ENCODE measurements around the gene C19orf67. TPM values are rescaled to one million over a fixed set of nuclear protein-coding genes. Genes with fewer than 3 reads are reported as not detected.

C19orf67 gene
- total RNA-seq, 4 donors from 2014 or later = not detected

- peak overlapping the region; percentile 62 to 97 (median 93) for H3K4me3 ChIP-seq
- peaks cover 17 to 18% of the 10 kb centered on the region in 2 donors for H3K4me1 ChIP-seq
- no peaks in the 10 kb centered on the region for H3K27me3 ChIP-seq
- TF ChIP-seq POLR2A (IDR thresholded peaks at IDR 0.05) = peak; percentile 72 to 76
- TF ChIP-seq CTCF (IDR thresholded peaks at IDR 0.05 in 4 of 5, conservative IDR thresholded peaks at IDR 0.05 in 1 of 5) = no peak
- no peaks in the 10 kb centered on the region for H3K36me3 ChIP-seq
- intact Hi-C loops (cut with DNase I; ENCODE audit: low total_unique reads) = loop anchor here (2.0 kb wide), 1 partner anchor 56 kb away; the partner anchor contains the start of gene ASF1B
- H3K9me3 ChIP-seq = no peaks in the 10 kb centered on the region
- H3K27ac ChIP-seq = peak overlapping the region; percentile 80 to 98 (median 94)
- in situ Hi-C loops (cut with MboI; ENCODE audit: low sequenced_read_pairs in 4 of 4) = loop anchor here in 2 of 4 donors (5.0 to 10.0 kb wide), 2 partner anchors 36 to 296 kb away; partner anchors contain the start of gene PRKACA (in 1 of the 2)
- ATAC-seq (peak; percentile 98 to 100), DNase-seq (peak; percentile 98 to 99)
These were observed 4.4 kb downstream of the C19orf67 start for GRCh38 chr19:14080887-14081796.

- H3K27ac ChIP-seq = no peak overlapping the region
- intact Hi-C loops (cut with DNase I; ENCODE audit: low total_unique reads) = loop anchor here (10.0 kb wide), 1 partner anchor 484 kb away; no protein-coding TSS in a partner anchor
- TF ChIP-seq CTCF (IDR thresholded peaks at IDR 0.05 in 4 of 5, conservative IDR thresholded peaks at IDR 0.05 in 1 of 5) (no peak), POLR2A (IDR thresholded peaks at IDR 0.05) (no peak)
- peaks cover 30 to 35% of the 10 kb centered on the region in 2 donors for H3K4me1 ChIP-seq
- no peak overlapping the region for H3K4me3 ChIP-seq
- H3K9me3 ChIP-seq = no peaks in the 10 kb centered on the region
- no peak for DNase-seq
- H3K36me3 ChIP-seq = no peaks in the 10 kb centered on the region
- no peak for ATAC-seq
- H3K27me3 ChIP-seq = no peaks in the 10 kb centered on the region
- in situ Hi-C loops (cut with MboI; ENCODE audit: low sequenced_read_pairs in 4 of 4) = loop anchor here in 1 of 4 donors (10.0 kb wide), 1 partner anchor 204 kb away; the partner anchor contains the start of gene NANOS3
These were observed 7.2 kb downstream of the C19orf67 start for GRCh38 chr19:14078411-14078810.

- DNase-seq (no peak), ATAC-seq (peak in 1 of 2 donors; percentile 9)
- H3K27ac ChIP-seq = peak overlapping the region; percentile 86 to 97 (median 90)
- in situ Hi-C loops (cut with MboI; ENCODE audit: low sequenced_read_pairs in 4 of 4) = loop anchor here (5.0 to 25.0 kb wide), 4 partner anchors 68 to 487 kb away; partner anchors contain the start of gene NANOS3 (in 1 of the 4)
- no peaks in the 10 kb centered on the region for H3K9me3 ChIP-seq
- intact Hi-C loops (cut with DNase I; ENCODE audit: low total_unique reads) = loop anchor here (1.0 to 10.0 kb wide), 4 partner anchors 41 to 479 kb away; partner anchors contain the start of gene ASF1B
- H3K27me3 ChIP-seq = no peaks in the 10 kb centered on the region
- H3K4me3 ChIP-seq = peak overlapping the region; percentile 62 to 93 (median 74)
- TF ChIP-seq CTCF (IDR thresholded peaks at IDR 0.05 in 4 of 5, conservative IDR thresholded peaks at IDR 0.05 in 1 of 5) (no peak), POLR2A (IDR thresholded peaks at IDR 0.05) (no peak)
- H3K36me3 ChIP-seq = no peaks in the 10 kb centered on the region
- peaks cover 20 to 32% of the 10 kb centered on the region in 2 donors for H3K4me1 ChIP-seq
These were observed 11.4 kb downstream of the C19orf67 start for GRCh38 chr19:14073925-14074838.

GRCh38 chr19:14073261-14073924 lies 12.2 kb downstream of the C19orf67 start:
- peak in 4 of 5 experiments; percentile 83 to 96 (median 92) for TF ChIP-seq CTCF (IDR thresholded peaks at IDR 0.05 in 4 of 5, conservative IDR thresholded peaks at IDR 0.05 in 1 of 5)
- TF ChIP-seq POLR2A (IDR thresholded peaks at IDR 0.05) = peak; percentile 19 to 60
- Histone ChIP-seq H3K4me3 (peak overlapping the region; percentile 71 to 93 (median 74)), H3K27ac (peak overlapping the region; percentile 86 to 97 (median 90)), H3K9me3 (no peaks in the 10 kb centered on the region), H3K27me3 (no peaks in the 10 kb centered on the region), H3K4me1 (peaks cover 20 to 32% of the 10 kb centered on the region in 2 donors), H3K36me3 (no peaks in the 10 kb centered on the region)
- intact Hi-C loops (cut with DNase I; ENCODE audit: low total_unique reads) = loop anchor here (1.0 to 10.0 kb wide), 4 partner anchors 41 to 479 kb away; partner anchors contain the start of gene ASF1B
- in situ Hi-C loops (cut with MboI; ENCODE audit: low sequenced_read_pairs in 4 of 4) = loop anchor here (5.0 to 25.0 kb wide), 4 partner anchors 69 to 486 kb away; partner anchors contain the start of gene NANOS3 (in 1 of the 4)
- peak in 1 of 2 donors; percentile 62 for DNase-seq
- peak; percentile 64 to 77 for ATAC-seq
